Measurements from ENCODE around the gene FAT2. TPM values are rescaled to one million over a fixed set of nuclear protein-coding genes. Genes with fewer than 3 reads are reported as not detected.

Gene FAT2
- total RNA-seq, 6 experiments from 2014 or later = not detected

GRCh38 chr5:151612689-151613427 lies 21.7 kb upstream of the FAT2 start:
- Histone ChIP-seq H3K9me3 (no peaks in the 10 kb centered on the region), H3K27ac (no peak overlapping the region), H3K4me1 (no peaks in the 10 kb centered on the region), H3K4me3 (no peak overlapping the region), H3K27me3 (no peaks in the 10 kb centered on the region), H3K36me3 (no peaks in the 10 kb centered on the region)
- intact Hi-C loops (cut with DNase I) = no loop called here
- ATAC-seq = no peak
- DNase-seq = no peak
- no peak for TF ChIP-seq POLR2A (IDR thresholded peaks at IDR 0.05)
- TF ChIP-seq CTCF (IDR thresholded peaks at IDR 0.05) = no peak
- WGBS (ENCODE audit: insufficient coverage, low coverage, low lambda C conversion rate, missing lambda C conversion rate) = 24% methylated on average over 7 of the region's 8 CpGs

GRCh38 chr5:151611127-151611775 lies 20.1 kb upstream of the FAT2 start:
- H3K36me3 ChIP-seq = no peaks in the 10 kb centered on the region
- 92% methylated on average over 7 of the region's 8 CpGs for WGBS (ENCODE audit: insufficient coverage, low coverage, low lambda C conversion rate, missing lambda C conversion rate)
- no peak overlapping the region for H3K27ac ChIP-seq
- DNase-seq (no peak), ATAC-seq (no peak)
- intact Hi-C loops (cut with DNase I) = no loop called here
- H3K9me3 ChIP-seq = no peaks in the 10 kb centered on the region
- H3K4me1 ChIP-seq = no peaks in the 10 kb centered on the region
- H3K4me3 ChIP-seq = no peak overlapping the region
- H3K27me3 ChIP-seq = no peaks in the 10 kb centered on the region
- TF ChIP-seq CTCF (IDR thresholded peaks at IDR 0.05) (no peak), POLR2A (IDR thresholded peaks at IDR 0.05) (no peak)

- no peaks in the 10 kb centered on the region for H3K4me1 ChIP-seq
- DNase-seq (no peak), ATAC-seq (no peak)
- no peaks in the 10 kb centered on the region for H3K36me3 ChIP-seq
- no peaks in the 10 kb centered on the region for H3K9me3 ChIP-seq
- H3K27ac ChIP-seq = no peak overlapping the region
- TF ChIP-seq CTCF (IDR thresholded peaks at IDR 0.05) = no peak
- no peak for TF ChIP-seq POLR2A (IDR thresholded peaks at IDR 0.05)
- H3K27me3 ChIP-seq = no peaks in the 10 kb centered on the region
- H3K4me3 ChIP-seq = no peak overlapping the region
- intact Hi-C loops (cut with DNase I) = no loop called here
Observed at GRCh38 chr5:151608522-151608921, 17.4 kb upstream of the FAT2 start.

- no peak for DNase-seq
- no peak for TF ChIP-seq POLR2A (IDR thresholded peaks at IDR 0.05)
- TF ChIP-seq CTCF (IDR thresholded peaks at IDR 0.05) = no peak
- H3K4me1 ChIP-seq = no peaks in the 10 kb centered on the region
- WGBS (ENCODE audit: insufficient coverage, low coverage, low lambda C conversion rate, missing lambda C conversion rate) = 95% methylated on average over 3 of the region's 3 CpGs
- H3K27me3 ChIP-seq = no peaks in the 10 kb centered on the region
- H3K9me3 ChIP-seq = no peaks in the 10 kb centered on the region
- no peak for ATAC-seq
- no peak overlapping the region for H3K4me3 ChIP-seq
- H3K36me3 ChIP-seq = no peaks in the 10 kb centered on the region
- H3K27ac ChIP-seq = no peak overlapping the region
- intact Hi-C loops (cut with DNase I) = no loop called here
Observed at GRCh38 chr5:151607304-151607703, 16.2 kb upstream of the FAT2 start.

Measured in right lobe of liver (tissue), 6 donors.